GM18907 (cell line): ENCODE data around the gene CRB1.
"Not testable (repeated sequence)": the region's sequence is repeated elsewhere in the genome, so short reads cannot be mapped to it uniquely, and the experiment has no call there.

Experiments used
- ATAC-seq: cut with Tn5 transposase; IDR thresholded peaks from one replicate; pipeline ENCODE4 v1.9.1; 2021; ENCODE audit warnings: mild to moderate bottlenecking, moderate library complexity; ENCODE audit not compliant: unreplicated experiment

CRB1 gene

GRCh38 chr1:197394831-197395608 is 127.0 kb downstream of the CRB1 start:
- ATAC-seq = no peak

GRCh38 chr1:197397895-197398294 is 129.8 kb downstream of the CRB1 start:
- ATAC-seq = no peak

GRCh38 chr1:197399755-197400521 is 131.9 kb downstream of the CRB1 start:
- ATAC-seq = peak; percentile 85

GRCh38 chr1:197400522-197400902 is 132.5 kb downstream of the CRB1 start:
- ATAC-seq = no peak

GRCh38 chr1:197402189-197402588 is 134.1 kb downstream of the CRB1 start:
- ATAC-seq = no peak

- not testable (repeated sequence) for ATAC-seq
Observed at GRCh38 chr1:197404774-197405173, 136.7 kb downstream of the CRB1 start.

- not testable (repeated sequence) for ATAC-seq
Observed at GRCh38 chr1:197405614-197406013, 137.6 kb downstream of the CRB1 start.

GRCh38 chr1:197413564-197413963 is 145.5 kb downstream of the CRB1 start:
- no peak for ATAC-seq

GRCh38 chr1:197415221-197415620 is 147.2 kb downstream of the CRB1 start:
- ATAC-seq = no peak

- ATAC-seq = no peak
Observed at GRCh38 chr1:197418693-197419092, 150.6 kb downstream of the CRB1 start.

- ATAC-seq = no peak
Observed at GRCh38 chr1:197422993-197423392, 154.9 kb downstream of the CRB1 start.

GRCh38 chr1:197424380-197424779 is 156.3 kb downstream of the CRB1 start:
- ATAC-seq = no peak

- ATAC-seq = no peak
Observed at GRCh38 chr1:197429372-197429771, 161.3 kb downstream of the CRB1 start.

- no peak for ATAC-seq
Observed at GRCh38 chr1:197435224-197435623, 167.2 kb downstream of the CRB1 start.

GRCh38 chr1:197437601-197438000 is 169.5 kb downstream of the CRB1 start:
- no peak for ATAC-seq

- no peak for ATAC-seq
Observed at GRCh38 chr1:197438010-197438790, 170.1 kb downstream of the CRB1 start.

GRCh38 chr1:197439708-197440280 is 171.7 kb downstream of the CRB1 start:
- no peak for ATAC-seq

GRCh38 chr1:197440715-197441114 is 172.7 kb downstream of the CRB1 start:
- ATAC-seq = no peak

- no peak for ATAC-seq
Observed at GRCh38 chr1:197441999-197442414, 174.0 kb downstream of the CRB1 start.

GRCh38 chr1:197444755-197445154 is 176.7 kb downstream of the CRB1 start:
- ATAC-seq = no peak
